Epithelial cell of esophagus (primary cell): ENCODE data around the gene RABEP1.

Source experiments
- DNase-seq: peaks from one replicate; pipeline ENCODE4 v3.0.0; 2010; ENCODE audit warnings: low read depth
- H3K4me3 ChIP-seq: 2 replicates; pipeline ENCODE4 v1.5.1; 2011; ENCODE audit warnings: mild to moderate bottlenecking, low read length, control low read depth
- TF ChIP-seq, protein P1 (sequence below): IDR thresholded peaks from 2 replicates; pipeline ENCODE4 v1.5.1; 2011; ENCODE audit warnings: low read depth, mild to moderate bottlenecking, low read length, control low read depth, inconsistent platforms; ENCODE audit not compliant: insufficient read depth; ENCODE audit errors: missing control alignments

Gene RABEP1

GRCh38 chr17:5362162-5362811 is 80.2 kb downstream of the RABEP1 start:
- DNase-seq: no peak
- no peak overlapping the region for H3K4me3 ChIP-seq
- TF ChIP-seq, protein P1, sequence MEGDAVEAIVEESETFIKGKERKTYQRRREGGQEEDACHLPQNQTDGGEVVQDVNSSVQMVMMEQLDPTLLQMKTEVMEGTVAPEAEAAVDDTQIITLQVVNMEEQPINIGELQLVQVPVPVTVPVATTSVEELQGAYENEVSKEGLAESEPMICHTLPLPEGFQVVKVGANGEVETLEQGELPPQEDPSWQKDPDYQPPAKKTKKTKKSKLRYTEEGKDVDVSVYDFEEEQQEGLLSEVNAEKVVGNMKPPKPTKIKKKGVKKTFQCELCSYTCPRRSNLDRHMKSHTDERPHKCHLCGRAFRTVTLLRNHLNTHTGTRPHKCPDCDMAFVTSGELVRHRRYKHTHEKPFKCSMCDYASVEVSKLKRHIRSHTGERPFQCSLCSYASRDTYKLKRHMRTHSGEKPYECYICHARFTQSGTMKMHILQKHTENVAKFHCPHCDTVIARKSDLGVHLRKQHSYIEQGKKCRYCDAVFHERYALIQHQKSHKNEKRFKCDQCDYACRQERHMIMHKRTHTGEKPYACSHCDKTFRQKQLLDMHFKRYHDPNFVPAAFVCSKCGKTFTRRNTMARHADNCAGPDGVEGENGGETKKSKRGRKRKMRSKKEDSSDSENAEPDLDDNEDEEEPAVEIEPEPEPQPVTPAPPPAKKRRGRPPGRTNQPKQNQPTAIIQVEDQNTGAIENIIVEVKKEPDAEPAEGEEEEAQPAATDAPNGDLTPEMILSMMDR: no peak

DNA sequence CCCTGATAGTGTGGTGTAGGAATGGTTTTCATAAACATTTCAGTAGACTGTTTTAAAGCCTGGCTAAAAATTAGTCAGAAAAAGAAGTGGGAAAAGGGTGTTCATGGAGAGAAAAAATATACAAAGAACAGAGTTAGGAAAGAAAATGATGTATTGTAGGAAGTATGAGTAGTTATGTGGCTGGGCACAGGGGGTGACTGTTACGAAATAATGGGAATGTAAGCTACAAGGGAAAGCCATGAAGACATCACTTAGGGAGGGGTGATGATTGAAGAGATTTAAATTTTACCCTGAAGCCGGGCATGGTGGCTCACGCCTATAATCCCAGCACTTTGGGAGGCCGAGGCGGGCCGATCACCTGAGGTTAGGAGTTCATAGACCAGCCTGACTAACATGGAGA is 82.1 kb downstream of the RABEP1 start:
- peak; percentile 93 for DNase-seq
- TF ChIP-seq, protein P1: no peak
- H3K4me3 ChIP-seq: no peak overlapping the region

DNA sequence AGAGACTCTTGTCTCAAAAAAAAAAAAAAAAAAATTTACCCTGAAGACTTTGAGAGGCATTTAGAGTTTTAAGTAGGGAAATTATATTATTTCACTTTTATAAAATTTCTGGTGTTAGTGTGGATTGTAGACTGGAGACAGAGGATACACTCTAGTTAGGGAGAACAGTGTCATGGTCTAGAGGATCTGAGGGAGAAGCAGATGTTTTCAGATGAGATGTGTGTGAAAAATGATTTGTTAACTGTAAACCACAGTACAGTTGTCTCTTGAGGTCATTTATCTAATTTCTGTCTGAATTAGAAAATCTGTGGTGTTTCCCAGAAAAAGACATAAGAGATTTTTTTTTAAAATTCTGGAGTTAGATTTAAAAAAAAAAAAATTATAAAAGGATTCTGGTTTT is 82.6 kb downstream of the RABEP1 start:
- H3K4me3 ChIP-seq: no peak overlapping the region
- TF ChIP-seq, protein P1: no peak
- no peak for DNase-seq

DNA sequence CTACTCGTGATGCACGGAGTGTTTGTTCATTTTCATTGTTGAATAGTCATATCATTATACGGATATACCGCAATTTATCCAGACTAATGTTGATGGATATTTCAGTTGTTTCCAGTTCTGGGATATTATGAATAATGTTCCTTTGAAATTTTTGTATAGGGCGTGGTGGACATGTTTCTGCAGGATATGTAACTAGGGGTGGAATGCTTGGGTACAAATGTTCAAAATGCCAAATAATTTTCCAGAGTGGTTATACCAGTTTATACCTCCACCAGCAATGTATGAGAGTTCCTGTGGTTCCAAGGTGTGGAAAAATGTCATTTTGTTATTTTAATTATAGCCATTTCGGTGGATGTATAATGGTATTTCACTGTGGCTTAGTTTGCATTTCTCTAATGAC is 83.7 kb downstream of the RABEP1 start:
- peak; percentile 85 for DNase-seq
- peak overlapping the region; percentile 17 for H3K4me3 ChIP-seq
- TF ChIP-seq, protein P1: no peak

- no peak for DNase-seq
- H3K4me3 ChIP-seq: no peak overlapping the region
- TF ChIP-seq, protein P1: no peak
Measured at GRCh38 chr17:5370411-5370810, 88.3 kb downstream of the RABEP1 start.

DNA sequence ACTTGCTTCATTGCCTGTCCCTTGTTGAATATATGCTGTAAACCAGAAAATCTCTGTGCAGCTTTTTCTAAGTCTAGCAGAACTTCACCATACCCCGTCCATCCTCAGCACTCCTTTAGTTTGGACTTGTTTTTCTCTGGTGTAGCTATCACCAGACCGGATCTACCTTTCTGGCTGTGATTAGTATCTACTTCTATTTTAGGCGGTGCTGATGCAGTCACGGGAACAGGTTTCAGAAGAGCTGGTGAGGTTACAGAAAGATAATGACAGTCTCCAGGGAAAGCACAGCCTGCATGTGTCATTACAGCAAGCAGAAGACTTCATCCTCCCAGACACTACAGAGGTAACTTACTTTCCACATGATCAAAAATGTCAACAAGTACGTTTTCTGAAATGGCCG is 91.0 kb downstream of the RABEP1 start:
- peak; percentile 36 for DNase-seq
- no peak overlapping the region for H3K4me3 ChIP-seq
- TF ChIP-seq, protein P1: no peak

DNA sequence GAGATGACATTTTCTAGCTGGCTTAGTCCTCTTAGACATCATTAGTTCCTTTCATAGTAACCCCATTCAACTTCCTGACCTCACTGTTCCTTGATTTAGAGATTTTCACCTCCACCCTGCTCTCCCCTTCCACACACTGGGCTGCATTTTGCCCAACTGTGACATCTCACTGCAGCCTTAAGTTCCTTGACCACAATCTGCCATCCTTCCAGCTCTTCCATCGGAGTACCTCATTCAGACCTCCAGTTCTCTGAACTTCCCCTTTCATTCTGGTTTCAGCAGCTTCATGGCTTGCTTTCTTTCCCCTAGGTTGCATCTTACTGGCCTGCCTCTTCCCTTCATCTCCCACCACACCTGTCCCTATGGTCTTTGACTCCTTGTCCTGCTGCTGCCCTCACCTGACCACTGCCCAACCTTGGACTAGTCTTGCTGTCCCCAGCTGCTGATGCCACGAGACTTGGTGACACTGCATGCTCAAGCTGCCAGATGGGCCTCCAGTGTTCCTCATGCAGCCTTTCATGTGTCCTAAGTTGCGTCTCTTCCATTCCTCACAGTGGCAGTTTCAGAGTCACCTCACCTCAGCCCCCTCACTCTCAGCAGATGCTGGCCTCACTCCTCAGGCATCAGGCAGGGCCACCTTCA is 96.6 kb downstream of the RABEP1 start:
- DNase-seq: no peak

More for the DNA sequence above, 96.6 kb downstream of the RABEP1 start:
- TF ChIP-seq, protein P1: no peak
- H3K4me3 ChIP-seq: no peak overlapping the region
